ENCODE results near the gene SAMMSON. TPM values are rescaled to one million over a fixed set of nuclear protein-coding genes. Genes with fewer than 3 reads are reported as not detected.

SAMMSON gene
- total RNA-seq, 1 experiment from 2014 or later, result not detected

GRCh38 chr3:70011582-70011981 lies 12.0 kb downstream of the SAMMSON start:
- TF ChIP-seq CTCF (IDR thresholded peaks at IDR 0.05) (no peak), TCF7L2 (IDR thresholded peaks at IDR 0.05; ENCODE audit: low read depth, low read length) (no peak), POLR2AphosphoS5 (IDR thresholded peaks at IDR 0.05; ENCODE audit: low read depth, low read length) (no peak), REST (IDR thresholded peaks at IDR 0.05; ENCODE audit: insufficient read depth in 1 of 2, low read depth in 2 of 2, low read length in 1 of 2) (no peak)
- no TSS peak for BruUV-seq (replicated peaks)

GRCh38 chr3:70020906-70021660 lies 21.6 kb downstream of the SAMMSON start:
- POLR2A ChIA-PET, result no interaction called here
- ATAC-seq, result no peak
- BruUV-seq (replicated peaks), result no TSS peak
- no peak overlapping the region for H3K4me3 ChIP-seq (ENCODE audit: low read depth in 2 of 2, low read length in 2 of 2)
- no peaks in the 10 kb centered on the region for H3K9me3 ChIP-seq (ENCODE audit: control insufficient read depth, insufficient read depth, low read depth, low read length)
- in situ Hi-C loops (cut with HindIII; ENCODE audit: low pct_unique_long_range_greater_than_20kb, low sequenced_read_pairs) (no loop called here), intact Hi-C loops (cut with micrococcal nuclease; ENCODE audit: unreplicated experiment) (no loop called here)
- H3K4me1 ChIP-seq (ENCODE audit: control insufficient read depth, insufficient read depth, low read length), result no peaks in the 10 kb centered on the region
- no peak for DNase-seq (ENCODE audit: low read depth, low spot score)
- no peaks in the 10 kb centered on the region for H3K36me3 ChIP-seq (ENCODE audit: control insufficient read depth, insufficient read depth, low read length)
- H3K27ac ChIP-seq (ENCODE audit: low read length), result no peak overlapping the region
- TF ChIP-seq CTCF (IDR thresholded peaks at IDR 0.05) (no peak), TCF7L2 (IDR thresholded peaks at IDR 0.05; ENCODE audit: low read depth, low read length) (no peak), REST (IDR thresholded peaks at IDR 0.05; ENCODE audit: insufficient read depth in 1 of 2, low read depth in 2 of 2, low read length in 1 of 2) (no peak), POLR2AphosphoS5 (IDR thresholded peaks at IDR 0.05; ENCODE audit: low read depth, low read length) (no peak)
- H3K27me3 ChIP-seq (ENCODE audit: control insufficient read depth, insufficient read depth, low read length), result no peaks in the 10 kb centered on the region
- CTCF ChIA-PET, result no interaction called here

More at GRCh38 chr3:70011582-70011981, 12.0 kb downstream of the SAMMSON start:
- H3K27me3 ChIP-seq (ENCODE audit: control insufficient read depth, insufficient read depth, low read length), result no peaks in the 10 kb centered on the region
- DNase-seq (ENCODE audit: low read depth, low spot score), result no peak
- intact Hi-C loops (cut with micrococcal nuclease; ENCODE audit: unreplicated experiment), result no loop called here
- ChIA-PET CTCF (no interaction called here), POLR2A (no interaction called here)
- ATAC-seq, result no peak
- H3K4me3 ChIP-seq (ENCODE audit: low read depth in 2 of 2, low read length in 2 of 2), result no peak overlapping the region
- no peaks in the 10 kb centered on the region for H3K9me3 ChIP-seq (ENCODE audit: control insufficient read depth, insufficient read depth, low read depth, low read length)
- no peaks in the 10 kb centered on the region for H3K36me3 ChIP-seq (ENCODE audit: control insufficient read depth, insufficient read depth, low read length)
- no peak overlapping the region for H3K27ac ChIP-seq (ENCODE audit: low read length)
- no peaks in the 10 kb centered on the region for H3K4me1 ChIP-seq (ENCODE audit: control insufficient read depth, insufficient read depth, low read length)
- in situ Hi-C loops (cut with HindIII; ENCODE audit: low pct_unique_long_range_greater_than_20kb, low sequenced_read_pairs), result no loop called here
